ENCODE data around the gene FREY1. TPM values are rescaled to one million over a fixed set of nuclear protein-coding genes. Genes with fewer than 3 reads are reported as not detected.

FREY1 gene
- total RNA-seq, 4 donors from 2014 or later, result not detected

GRCh38 chr11:45913942-45914635 lies 7.0 kb upstream of the FREY1 start:
- in situ Hi-C loops (cut with MboI; ENCODE audit: low sequenced_read_pairs in 4 of 4), result loop anchor here in 1 of 4 donors (10.0 kb wide), 1 partner anchor 69 kb away; the partner anchor contains the start of gene CRY2

GRCh38 chr11:45913514-45913913 lies 6.4 kb upstream of the FREY1 start:
- intact Hi-C loops (cut with DNase I; ENCODE audit: low total_unique reads), result no loop called here

More at GRCh38 chr11:45913942-45914635, 7.0 kb upstream of the FREY1 start:
- Histone ChIP-seq H3K4me1 (peaks cover 11 to 15% of the 10 kb centered on the region in 2 donors), H3K27ac (no peak overlapping the region), H3K9me3 (no peaks in the 10 kb centered on the region), H3K27me3 (no peaks in the 10 kb centered on the region), H3K36me3 (peaks cover 0 to 65% of the 10 kb centered on the region in 2 donors), H3K4me3 (no peak overlapping the region)
- no peak for DNase-seq
- intact Hi-C loops (cut with DNase I; ENCODE audit: low total_unique reads), result no loop called here
- no peak for ATAC-seq
- TF ChIP-seq POLR2A (IDR thresholded peaks at IDR 0.05), result no peak
- no peak for TF ChIP-seq CTCF (IDR thresholded peaks at IDR 0.05 in 4 of 5, conservative IDR thresholded peaks at IDR 0.05 in 1 of 5)

GRCh38 chr11:45910623-45911022 lies 3.6 kb upstream of the FREY1 start:
- H3K27ac ChIP-seq, result no peak overlapping the region
- H3K4me1 ChIP-seq, result no peaks in the 10 kb centered on the region
- TF ChIP-seq CTCF (IDR thresholded peaks at IDR 0.05 in 4 of 5, conservative IDR thresholded peaks at IDR 0.05 in 1 of 5) (no peak), POLR2A (IDR thresholded peaks at IDR 0.05) (no peak)
- in situ Hi-C loops (cut with MboI; ENCODE audit: low sequenced_read_pairs in 4 of 4), result loop anchor here in 1 of 4 donors (10.0 kb wide), 1 partner anchor 66 kb away; the partner anchor contains the start of gene CRY2
- no peak overlapping the region for H3K4me3 ChIP-seq
- intact Hi-C loops (cut with DNase I; ENCODE audit: low total_unique reads), result no loop called here
- H3K36me3 ChIP-seq, result peaks cover 0 to 64% of the 10 kb centered on the region in 2 donors
- ATAC-seq (no peak), DNase-seq (no peak)
- no peaks in the 10 kb centered on the region for H3K27me3 ChIP-seq
- no peaks in the 10 kb centered on the region for H3K9me3 ChIP-seq

More at GRCh38 chr11:45913514-45913913, 6.4 kb upstream of the FREY1 start:
- Histone ChIP-seq H3K4me1 (peaks cover 11 to 15% of the 10 kb centered on the region in 2 donors), H3K9me3 (no peaks in the 10 kb centered on the region), H3K27ac (no peak overlapping the region), H3K36me3 (peaks cover 0 to 65% of the 10 kb centered on the region in 2 donors), H3K27me3 (no peaks in the 10 kb centered on the region), H3K4me3 (no peak overlapping the region)
- in situ Hi-C loops (cut with MboI; ENCODE audit: low sequenced_read_pairs in 4 of 4), result loop anchor here in 1 of 4 donors (10.0 kb wide), 1 partner anchor 69 kb away; the partner anchor contains the start of gene CRY2
- TF ChIP-seq POLR2A (IDR thresholded peaks at IDR 0.05) (no peak), CTCF (IDR thresholded peaks at IDR 0.05 in 4 of 5, conservative IDR thresholded peaks at IDR 0.05 in 1 of 5) (no peak)
- ATAC-seq, result no peak
- no peak for DNase-seq

GRCh38 chr11:45909594-45910475 lies 2.8 kb upstream of the FREY1 start:
- Histone ChIP-seq H3K4me3 (no peak overlapping the region), H3K36me3 (peaks cover 0 to 56% of the 10 kb centered on the region in 2 donors), H3K4me1 (no peaks in the 10 kb centered on the region), H3K27me3 (no peaks in the 10 kb centered on the region), H3K27ac (no peak overlapping the region), H3K9me3 (no peaks in the 10 kb centered on the region)
- in situ Hi-C loops (cut with MboI; ENCODE audit: low sequenced_read_pairs in 4 of 4) (loop anchor here in 1 of 4 donors (10.0 kb wide), 1 partner anchor 65 kb away; the partner anchor contains the start of gene CRY2), intact Hi-C loops (cut with DNase I; ENCODE audit: low total_unique reads) (no loop called here)
- ATAC-seq, result no peak
- TF ChIP-seq CTCF (IDR thresholded peaks at IDR 0.05 in 4 of 5, conservative IDR thresholded peaks at IDR 0.05 in 1 of 5), result no peak
- no peak for TF ChIP-seq POLR2A (IDR thresholded peaks at IDR 0.05)
- DNase-seq, result no peak
